ENCODE data around the gene MPZL2. TPM values are rescaled to one million over a fixed set of nuclear protein-coding genes. Genes with fewer than 3 reads are reported as not detected.

MPZL2 gene
- total and polyA plus RNA-seq, 5 donors: 6.4 to 18.7 (median 8.8) TPM

GRCh38 chr11:118209033-118209432 lies 55.1 kb downstream of the MPZL2 start:
- no peak for ATAC-seq
- no peak overlapping the region for H3K4me3 ChIP-seq (ENCODE audit: low read length)
- DNase-seq: no peak
- no peaks in the 10 kb centered on the region for H3K27me3 ChIP-seq (ENCODE audit: control insufficient read depth, insufficient read depth)
- H3K9me3 ChIP-seq (ENCODE audit: control insufficient read depth, low read length): no peaks in the 10 kb centered on the region
- no peak overlapping the region for H3K27ac ChIP-seq (ENCODE audit: low read length)
- intact Hi-C loops (cut with DNase I): no loop called here
- peaks cover 4% of the 10 kb centered on the region for H3K4me1 ChIP-seq (ENCODE audit: control insufficient read depth, insufficient read depth, low read length)
- 87% methylated on average over 3 of the region's 3 CpGs for WGBS

DNA sequence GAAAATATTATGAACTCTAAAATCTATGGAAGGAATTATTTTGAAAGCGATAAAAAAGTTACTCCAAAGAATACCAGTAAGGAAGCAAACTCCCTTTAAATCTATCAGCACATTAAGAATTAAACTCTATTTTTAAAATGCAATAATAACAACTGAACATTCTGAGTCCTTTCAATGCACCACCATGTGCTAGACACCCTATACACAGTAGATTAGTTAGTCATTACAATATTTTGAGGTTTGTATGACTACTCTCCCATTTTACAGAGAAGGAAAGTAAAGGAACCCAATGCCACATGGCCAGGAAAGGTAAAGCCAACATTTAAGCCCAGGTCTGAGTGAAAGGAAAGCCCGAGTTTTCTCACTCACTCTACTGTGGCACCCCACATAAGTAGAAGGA lies 57.0 kb downstream of the MPZL2 start:
- H3K9me3 ChIP-seq (ENCODE audit: control insufficient read depth, low read length): no peaks in the 10 kb centered on the region
- 82% methylated on average over 2 of the region's 2 CpGs for WGBS
- H3K27ac ChIP-seq (ENCODE audit: low read length): no peak overlapping the region
- ATAC-seq (peak; percentile 12 to 14), DNase-seq (no peak)
- H3K27me3 ChIP-seq (ENCODE audit: control insufficient read depth, insufficient read depth): no peaks in the 10 kb centered on the region
- no peak overlapping the region for H3K4me3 ChIP-seq (ENCODE audit: low read length)
- intact Hi-C loops (cut with DNase I): no loop called here
- H3K4me1 ChIP-seq (ENCODE audit: control insufficient read depth, insufficient read depth, low read length): peaks cover 4% of the 10 kb centered on the region

DNA sequence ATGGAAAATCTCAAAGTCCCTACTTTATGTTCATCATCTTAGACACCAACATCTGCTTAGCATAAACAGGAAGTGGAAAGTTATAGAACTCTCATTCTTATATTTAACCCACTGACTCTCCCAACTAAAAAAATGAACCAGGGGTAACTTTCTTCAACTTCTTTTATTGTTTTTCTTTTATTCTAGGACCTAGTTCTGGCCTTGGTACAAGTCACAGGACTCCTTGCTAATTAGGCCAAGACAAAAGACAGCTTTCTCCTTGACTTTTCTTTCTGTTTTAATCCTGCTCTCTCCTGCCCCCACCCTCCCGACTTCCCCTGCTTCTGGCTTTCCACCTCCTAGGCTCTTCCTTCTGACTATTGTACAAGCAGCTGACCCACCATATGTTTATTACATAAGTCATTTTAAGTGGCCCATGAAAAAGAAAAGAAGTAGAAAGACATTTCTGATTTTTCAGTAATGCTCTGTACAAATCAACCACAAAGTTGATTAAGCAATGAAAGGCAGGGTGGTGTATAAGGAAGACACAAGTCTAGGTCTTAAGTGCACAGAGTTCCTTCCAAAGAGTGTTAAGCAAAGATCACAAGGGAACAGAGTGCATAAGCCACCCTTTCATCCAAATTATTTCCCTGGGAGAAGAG lies 57.6 kb downstream of the MPZL2 start:
- no peak overlapping the region for H3K27ac ChIP-seq (ENCODE audit: low read length)
- peak; percentile 72 to 80 for ATAC-seq
- DNase-seq: peak in 1 of 3 donors; percentile 50
- H3K27me3 ChIP-seq (ENCODE audit: control insufficient read depth, insufficient read depth): no peaks in the 10 kb centered on the region
- peaks cover 4% of the 10 kb centered on the region for H3K4me1 ChIP-seq (ENCODE audit: control insufficient read depth, insufficient read depth, low read length)
- H3K4me3 ChIP-seq (ENCODE audit: low read length): no peak overlapping the region
- WGBS: 29% methylated on average over 1 of the region's 1 CpG
- intact Hi-C loops (cut with DNase I): no loop called here
- H3K9me3 ChIP-seq (ENCODE audit: control insufficient read depth, low read length): no peaks in the 10 kb centered on the region

DNA sequence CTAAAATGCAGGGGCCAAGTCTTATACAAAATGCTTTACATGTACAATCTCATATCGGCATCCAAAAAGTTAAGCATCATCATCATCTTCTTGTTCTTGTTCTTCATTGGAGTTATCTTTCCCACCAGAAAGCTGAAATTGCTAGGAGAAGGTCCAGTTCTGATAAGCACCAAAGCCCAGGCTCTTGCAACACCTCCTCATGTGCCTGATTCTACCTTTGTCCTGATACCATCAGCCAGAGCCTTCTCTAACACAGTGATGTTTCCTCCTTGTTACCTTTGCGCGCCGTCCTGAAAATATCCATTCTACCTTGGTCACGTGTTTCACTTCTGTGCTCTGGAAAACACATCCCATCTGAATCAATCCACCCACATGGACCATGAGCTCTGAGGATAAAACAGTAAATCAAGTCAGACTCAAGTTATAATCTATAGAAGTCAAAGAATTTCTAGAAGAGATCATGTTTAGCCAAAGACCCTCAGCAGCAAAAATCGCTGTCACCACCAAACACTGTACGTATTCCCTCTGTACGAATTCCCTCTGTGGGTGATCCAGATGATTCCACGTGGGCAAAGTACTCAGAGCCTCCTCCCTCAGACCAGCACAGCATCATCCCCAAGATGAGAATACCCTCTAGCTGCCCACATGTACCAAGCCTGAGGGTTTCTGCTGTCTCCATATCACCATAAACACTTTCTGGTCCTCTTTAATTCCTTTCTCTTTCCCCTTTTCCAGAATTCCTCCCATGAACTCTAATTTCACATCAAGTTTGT lies 58.3 kb downstream of the MPZL2 start:
- H3K4me3 ChIP-seq (ENCODE audit: low read length): no peak overlapping the region
- intact Hi-C loops (cut with DNase I): no loop called here
- DNase-seq (no peak), ATAC-seq (no peak)
- peaks cover 4% of the 10 kb centered on the region for H3K4me1 ChIP-seq (ENCODE audit: control insufficient read depth, insufficient read depth, low read length)
- H3K27ac ChIP-seq (ENCODE audit: low read length): no peak overlapping the region
- no peaks in the 10 kb centered on the region for H3K27me3 ChIP-seq (ENCODE audit: control insufficient read depth, insufficient read depth)
- 92% methylated on average over 9 of the region's 9 CpGs for WGBS
- H3K9me3 ChIP-seq (ENCODE audit: control insufficient read depth, low read length): no peaks in the 10 kb centered on the region

Other genes with a start within 250 kb of the MPZL2 start
- not detected for gene TMPRSS4, start 187.2 kb downstream of the MPZL2 start, total RNA-seq
- gene TMPRSS4, start 187.2 kb downstream of the MPZL2 start, polyA plus RNA-seq: not detected
- not detected for gene SMIM35, start 177.3 kb downstream of the MPZL2 start, total RNA-seq
- gene SMIM35, start 177.3 kb downstream of the MPZL2 start, polyA plus RNA-seq: not detected
- 1 to 10 TPM; 2.6 to 7.3 (median 6.0) TPM for gene SCN4B, start 111.5 kb downstream of the MPZL2 start, total RNA-seq
- 9.0 TPM for gene SCN4B, start 111.5 kb downstream of the MPZL2 start, polyA plus RNA-seq
- 10 to 100 TPM in 1 of 4 donors, 1 to 10 TPM in 3; 2.1 to 11.7 (median 5.5) TPM for gene SCN2B, start 87.7 kb downstream of the MPZL2 start, total RNA-seq
- gene SCN2B, start 87.7 kb downstream of the MPZL2 start, polyA plus RNA-seq: 4.1 TPM
- 1 to 10 TPM; 2.3 to 8.0 (median 4.0) TPM for gene JAML, start 39.3 kb downstream of the MPZL2 start, total RNA-seq
- gene JAML, start 39.3 kb downstream of the MPZL2 start, polyA plus RNA-seq: 2.0 TPM
- gene MPZL3, start 11.9 kb downstream of the MPZL2 start, total RNA-seq: 1 to 10 TPM; 1.3 to 1.7 (median 1.5) TPM
- gene MPZL3, start 11.9 kb downstream of the MPZL2 start, polyA plus RNA-seq: 0.77 TPM
- gene CD3E, start 40.4 kb upstream of the MPZL2 start, total RNA-seq: 1 to 10 TPM in 2 of 4 donors, under 1 TPM in 2; 0.59 to 2.2 (median 1.0) TPM
- 0.50 TPM for gene CD3E, start 40.4 kb upstream of the MPZL2 start, polyA plus RNA-seq
- 1 to 10 TPM in 2 of 4 donors, under 1 TPM in 2; 0.29 to 1.9 (median 0.86) TPM for gene CD3D, start 78.4 kb upstream of the MPZL2 start, total RNA-seq
- gene CD3D, start 78.4 kb upstream of the MPZL2 start, polyA plus RNA-seq: 0.27 TPM
- 1 to 10 TPM in 1 of 4 donors, under 1 TPM in 3; 0.17 to 1.2 (median 0.49) TPM for gene CD3G, start 80.0 kb upstream of the MPZL2 start, total RNA-seq
- 0.02 TPM for gene CD3G, start 80.0 kb upstream of the MPZL2 start, polyA plus RNA-seq
- gene UBE4A, start 95.3 kb upstream of the MPZL2 start, total RNA-seq: 10 to 100 TPM; 40.7 to 45.8 (median 43.6) TPM
- 15.9 TPM for gene UBE4A, start 95.3 kb upstream of the MPZL2 start, polyA plus RNA-seq
- 100 to 1,000 TPM; 500 to 709 (median 601) TPM for gene ATP5MG, start 137.3 kb upstream of the MPZL2 start, total RNA-seq
- 666 TPM for gene ATP5MG, start 137.3 kb upstream of the MPZL2 start, polyA plus RNA-seq
- gene KMT2A, start 172.2 kb upstream of the MPZL2 start, total RNA-seq: 10 to 100 TPM; 26.9 to 32.7 (median 27.7) TPM
- gene KMT2A, start 172.2 kb upstream of the MPZL2 start, polyA plus RNA-seq: 9.1 TPM

All from right cardiac atrium (tissue), 5 donors.